Stomach (tissue), 9 donors: Measurements from ENCODE around the gene CLSTN1. TPM values are rescaled to one million over a fixed set of nuclear protein-coding genes. Genes with fewer than 3 reads are reported as not detected.

Source experiments
- DNase-seq, 2 donors: peaks; one replicate each; pipeline versions ENCODE4 v3.0.0 to v3.0.0-alpha.2; 2013 to 2019
- H3K27ac ChIP-seq, 5 donors: fragments of 200-600 bp in 4 of 5; sonication (generic) in 4 of 5; one replicate each; pipeline ENCODE4 v1.5.1; 2013 to 2019; ENCODE audit warnings: mild to moderate bottlenecking in 1 of 5, moderate library complexity in 1 of 5
- H3K27me3 ChIP-seq, 3 donors: fragments of 200-600 bp; sonication (generic); one replicate each; pipeline ENCODE4 v1.5.1; 2017 to 2019; ENCODE audit warnings: mixed run types in 1 of 3
- H3K36me3 ChIP-seq, 4 donors: fragments of 200-600 bp; sonication (generic); 1 replicate in 3 of 4; 2 replicates in 1 of 4; pipeline ENCODE4 v1.5.1; 2016 to 2019
- H3K4me1 ChIP-seq, 4 donors: fragments of 200-600 bp; sonication (generic); one replicate each; pipeline ENCODE4 v1.5.1; 2016 to 2019
- H3K4me3 ChIP-seq, 4 donors: fragments of 200-600 bp; sonication (generic) in 3 of 4; one replicate each; pipeline ENCODE4 v1.5.1; 2016 to 2019; ENCODE audit warnings: mild to moderate bottlenecking in 1 of 4
- H3K9me3 ChIP-seq, 4 donors: fragments of 200-600 bp; sonication (generic); one replicate each; pipeline ENCODE4 v1.5.1; 2016 to 2019
- CTCF ChIP-seq, 7 experiments: fragments of 450-650 bp in 4 of 7; fragments of 200-600 bp in 3 of 7; sonication (generic) in 3 of 7; IDR thresholded peaks; one replicate each; pipeline ENCODE4 v1.5.1; 2016 to 2019; ENCODE audit warnings: antibody characterized with exemption in 7 of 7, control low read depth in 2 of 7, mild to moderate bottlenecking in 1 of 7
- EP300 ChIP-seq: sonication (generic); formaldehyde crosslinking; IDR thresholded peaks from one replicate; pipeline ENCODE4 v1.6.1; 2017; ENCODE audit warnings: antibody characterized with exemption
- POLR2A ChIP-seq, 4 donors: fragments of 450-650 bp; IDR thresholded peaks; one replicate each; pipeline ENCODE4 v1.6.1; 2016; ENCODE audit warnings: antibody characterized with exemption in 4 of 4, control low read depth in 2 of 4, mild to moderate bottlenecking in 1 of 4, moderate library complexity in 1 of 4
- POLR2AphosphoS5 ChIP-seq, 3 donors: sonication (generic); formaldehyde crosslinking; IDR thresholded peaks; one replicate each; pipeline ENCODE4 v1.6.1; 2016; ENCODE audit warnings: antibody characterized with exemption in 3 of 3
- WGBS, 5 donors: extraction: QIAGEN DNeasy Blood & Tissue Kit in 3 of 5; methylation state at CpG; one replicate each; pipeline versions ENCODE4 v1.1.5 to v1.1.7; 2013 to 2018; 5-methylcytosine and 5-hydroxymethylcytosine counted together
- intact Hi-C: fragments of 100-400 bp; cut with DNase I; formaldehyde crosslinking; loops from one replicate; pipeline ENCODE4 v1.15.1; 2023; ENCODE audit warnings: low total_unique reads
- polyA plus RNA-seq, 3 donors: library from polyadenylated mRNA; stranded (reverse); fragments of 200-250 nt; gene quantifications; one replicate each; pipeline ENCODE4 v1.2.3, GENCODE V29; 2013
- total RNA-seq, 5 donors: library from RNA; depleted of rRNA; stranded (reverse); fragments of >200 nt; gene quantifications; one replicate each; pipeline versions ENCODE4 v1.1.0 to v1.2.3, GENCODE V29; 2014 to 2016
- donor health status: healthy with polysubstance abuse.
- donor health status: Bipolar disorder and iron deficiency.
- donor health status: healthy.

CLSTN1 gene
- total and polyA plus RNA-seq, 8 donors = 10.5 to 156 (median 30.9) TPM

GRCh38 chr1:9746211-9746610 is 77.6 kb downstream of the CLSTN1 start:
- Histone ChIP-seq H3K4me1 (no peaks in the 10 kb centered on the region), H3K9me3 (no peaks in the 10 kb centered on the region), H3K27me3 (no peaks in the 10 kb centered on the region), H3K36me3 (peaks cover 25 to 100% (median 100%) of the 10 kb centered on the region in 4 donors), H3K27ac (no peak overlapping the region), H3K4me3 (no peak overlapping the region)
- WGBS, 5 donors = 71 to 94% (median 92%) methylated on average over 3 of the region's 3 CpGs
- DNase-seq = no peak
- intact Hi-C loops = no loop called here
- TF ChIP-seq CTCF (IDR thresholded peaks at IDR 0.05) (no peak), POLR2AphosphoS5 (IDR thresholded peaks at IDR 0.05) (no peak), EP300 (no peak), POLR2A (IDR thresholded peaks at IDR 0.05) (no peak)

- H3K36me3 ChIP-seq = peaks cover 40 to 100% (median 100%) of the 10 kb centered on the region in 4 donors
- no peak for DNase-seq
- no peaks in the 10 kb centered on the region for H3K9me3 ChIP-seq
- H3K4me1 ChIP-seq = no peaks in the 10 kb centered on the region
- 94 to 97% (median 96%) methylated on average over 20 to 28 of the region's 28 CpGs for WGBS, 5 donors
- no peak overlapping the region for H3K27ac ChIP-seq
- no peak overlapping the region for H3K4me3 ChIP-seq
- no peak for TF ChIP-seq EP300
- no peak for TF ChIP-seq POLR2A (IDR thresholded peaks at IDR 0.05)
- no peak for TF ChIP-seq POLR2AphosphoS5 (IDR thresholded peaks at IDR 0.05)
- TF ChIP-seq CTCF (IDR thresholded peaks at IDR 0.05) = no peak
- H3K27me3 ChIP-seq = no peaks in the 10 kb centered on the region
- intact Hi-C loops = no loop called here
Measured at GRCh38 chr1:9744106-9744799, 79.5 kb downstream of the CLSTN1 start.

- intact Hi-C loops = no loop called here
- 87 to 95% (median 90%) methylated on average over 10 of the region's 10 CpGs for WGBS, 5 donors
- DNase-seq = no peak
- TF ChIP-seq EP300 (no peak), CTCF (IDR thresholded peaks at IDR 0.05) (no peak), POLR2AphosphoS5 (IDR thresholded peaks at IDR 0.05) (no peak), POLR2A (IDR thresholded peaks at IDR 0.05) (no peak)
- H3K4me3 ChIP-seq = no peak overlapping the region
- H3K36me3 ChIP-seq = peaks cover 63 to 100% (median 100%) of the 10 kb centered on the region in 4 donors
- no peaks in the 10 kb centered on the region for H3K4me1 ChIP-seq
- no peaks in the 10 kb centered on the region for H3K27me3 ChIP-seq
- no peak overlapping the region for H3K27ac ChIP-seq
- H3K9me3 ChIP-seq = no peaks in the 10 kb centered on the region
Measured at GRCh38 chr1:9737671-9738070, 86.1 kb downstream of the CLSTN1 start.

GRCh38 chr1:9737057-9737456 is 86.7 kb downstream of the CLSTN1 start:
- WGBS, 5 donors = 84 to 89% (median 88%) methylated on average over 9 of the region's 9 CpGs
- Histone ChIP-seq H3K27ac (no peak overlapping the region), H3K4me1 (no peaks in the 10 kb centered on the region), H3K4me3 (no peak overlapping the region), H3K36me3 (peaks cover 69 to 100% (median 100%) of the 10 kb centered on the region in 4 donors), H3K9me3 (no peaks in the 10 kb centered on the region), H3K27me3 (no peaks in the 10 kb centered on the region)
- no peak for TF ChIP-seq CTCF (IDR thresholded peaks at IDR 0.05)
- no peak for TF ChIP-seq EP300
- no peak for TF ChIP-seq POLR2AphosphoS5 (IDR thresholded peaks at IDR 0.05)
- no peak for TF ChIP-seq POLR2A (IDR thresholded peaks at IDR 0.05)
- intact Hi-C loops = no loop called here
- no peak for DNase-seq
